Endodermal cell (in vitro differentiated cells): ENCODE results near the gene EPN2. TPM values are rescaled to one million over a fixed set of nuclear protein-coding genes. Genes with fewer than 3 reads are reported as not detected.

Experiments
- DNase-seq: peaks from one replicate; pipeline ENCODE4 v3.0.0-alpha.2; 2017
- H3K27ac ChIP-seq: 2 replicates; pipeline ENCODE4 v1.5.1; 2013; ENCODE audit warnings: mild to moderate bottlenecking, low read depth, low read length, moderate library complexity
- H3K27me3 ChIP-seq: 2 replicates; pipeline ENCODE4 v1.6.1; 2013; ENCODE audit warnings: mild to moderate bottlenecking, low read length, moderate library complexity; ENCODE audit not compliant: insufficient read depth, control insufficient read depth, poor library complexity, severe bottlenecking
- H3K36me3 ChIP-seq: 2 replicates; pipeline ENCODE4 v1.7.0; 2013; ENCODE audit warnings: mild to moderate bottlenecking, low read length, moderate library complexity; ENCODE audit not compliant: control insufficient read depth, insufficient read depth
- H3K4me1 ChIP-seq: one replicate; pipeline ENCODE4 v1.7.0; 2013; ENCODE audit warnings: low read length; ENCODE audit not compliant: control insufficient read depth, insufficient read depth
- H3K4me3 ChIP-seq: 2 replicates; pipeline ENCODE4 v1.5.1; 2013; ENCODE audit warnings: mild to moderate bottlenecking, low read length, moderate library complexity
- H3K9ac ChIP-seq: 2 replicates; pipeline ENCODE4 v1.6.1; 2013; ENCODE audit warnings: mild to moderate bottlenecking, low read length, moderate library complexity; ENCODE audit not compliant: poor library complexity, severe bottlenecking; ENCODE audit errors: extremely low read depth
- H3K9me3 ChIP-seq: 2 replicates; pipeline ENCODE4 v1.6.1; 2013; ENCODE audit warnings: mild to moderate bottlenecking, low read length, moderate library complexity; ENCODE audit not compliant: control insufficient read depth
- H3K27ac Mint-ChIP-seq: 2 replicates; pipeline ENCODE4 v1.8.0; 2020; ENCODE audit warnings: mixed read lengths
- H3K27me3 Mint-ChIP-seq: 2 replicates; pipeline ENCODE4 v1.8.0; 2021; ENCODE audit warnings: mild to moderate bottlenecking, mixed read lengths; ENCODE audit not compliant: insufficient read depth
- H3K36me3 Mint-ChIP-seq: 2 replicates; pipeline ENCODE4 v1.8.0; 2020; ENCODE audit warnings: low read depth, mixed read lengths
- H3K4me1 Mint-ChIP-seq: 2 replicates; pipeline ENCODE4 v1.8.0; 2020; ENCODE audit warnings: mixed read lengths
- H3K4me3 Mint-ChIP-seq: 2 replicates; pipeline ENCODE4 v1.8.0; 2020; ENCODE audit warnings: mild to moderate bottlenecking, moderate library complexity, mixed read lengths
- H3K9me3 Mint-ChIP-seq: 2 replicates; pipeline ENCODE4 v1.8.0; 2020; ENCODE audit warnings: mild to moderate bottlenecking, mixed read lengths
- CTCF ChIP-seq: fragments of 200-600 bp; sonication (generic); conservative IDR thresholded peaks from 2 replicates; pipeline ENCODE4 v1.5.0; 2021; ENCODE audit warnings: antibody characterized with exemption, mild to moderate bottlenecking
- whole genome bisulfite sequencing, 2 experiments: methylation state at CpG; one replicate each; pipeline versions ENCODE4 v1.1.5 to v1.1.7; 2013; ENCODE audit warnings: missing lambda C conversion rate in 2 of 2, mixed read lengths in 1 of 2; ENCODE audit not compliant: insufficient coverage in 1 of 2, insufficient read length in 1 of 2; 5-methylcytosine and 5-hydroxymethylcytosine counted together
- total RNA-seq, 2 donors: library from RNA; stranded (reverse); fragmentation: NEBNext Ultra II Directional in 1 of 2; extraction: Animal tissue kit (Norgen Biotek cat#: 25700) in 1 of 2; gene quantifications; 2 replicates in 1 of 2; 3 replicates in 1 of 2; pipeline ENCODE4 v1.2.1, GENCODE V29; 2021

Gene EPN2
- total RNA-seq, 2 donors from 2014 or later, result 46.0 to 50.9 TPM

GRCh38 chr17:19286751-19287341, 49.7 kb downstream of the EPN2 start:
- no peaks in the 10 kb centered on the region for H3K27me3 ChIP-seq
- H3K36me3 ChIP-seq, result peaks cover 32% of the 10 kb centered on the region
- H3K4me3 Mint-ChIP-seq, result no peak overlapping the region
- H3K9me3 ChIP-seq, result no peaks in the 10 kb centered on the region
- no peaks in the 10 kb centered on the region for H3K27me3 Mint-ChIP-seq
- no peak overlapping the region for H3K27ac ChIP-seq
- H3K4me1 Mint-ChIP-seq, result peaks cover 27% of the 10 kb centered on the region
- 71 to 84% methylated on average over 8 to 11 of the region's 11 CpGs for WGBS, 2 experiments
- H3K27ac Mint-ChIP-seq, result peak overlapping the region; percentile 40
- DNase-seq, result no peak
- H3K9me3 Mint-ChIP-seq, result no peaks in the 10 kb centered on the region
- H3K4me3 ChIP-seq, result no peak overlapping the region
- peaks cover 31% of the 10 kb centered on the region for H3K36me3 Mint-ChIP-seq
- TF ChIP-seq CTCF, result no peak
- H3K4me1 ChIP-seq, result no peaks in the 10 kb centered on the region
- no peak overlapping the region for H3K9ac ChIP-seq

GRCh38 chr17:19287651-19288050, 50.5 kb downstream of the EPN2 start:
- no peak overlapping the region for H3K4me3 ChIP-seq
- Mint-ChIP-seq H3K4me1 (peaks cover 24% of the 10 kb centered on the region), H3K4me3 (no peak overlapping the region), H3K27me3 (no peaks in the 10 kb centered on the region), H3K9me3 (no peaks in the 10 kb centered on the region), H3K36me3 (peaks cover 26% of the 10 kb centered on the region), H3K27ac (no peak overlapping the region)
- no peak for TF ChIP-seq CTCF
- H3K36me3 ChIP-seq, result peaks cover 30% of the 10 kb centered on the region
- no peaks in the 10 kb centered on the region for H3K9me3 ChIP-seq
- WGBS, 2 experiments, result 83 to 100% methylated on average over 2 of the region's 2 CpGs
- H3K27me3 ChIP-seq, result no peaks in the 10 kb centered on the region
- no peak overlapping the region for H3K9ac ChIP-seq
- no peaks in the 10 kb centered on the region for H3K4me1 ChIP-seq
- no peak overlapping the region for H3K27ac ChIP-seq
- no peak for DNase-seq

DNA sequence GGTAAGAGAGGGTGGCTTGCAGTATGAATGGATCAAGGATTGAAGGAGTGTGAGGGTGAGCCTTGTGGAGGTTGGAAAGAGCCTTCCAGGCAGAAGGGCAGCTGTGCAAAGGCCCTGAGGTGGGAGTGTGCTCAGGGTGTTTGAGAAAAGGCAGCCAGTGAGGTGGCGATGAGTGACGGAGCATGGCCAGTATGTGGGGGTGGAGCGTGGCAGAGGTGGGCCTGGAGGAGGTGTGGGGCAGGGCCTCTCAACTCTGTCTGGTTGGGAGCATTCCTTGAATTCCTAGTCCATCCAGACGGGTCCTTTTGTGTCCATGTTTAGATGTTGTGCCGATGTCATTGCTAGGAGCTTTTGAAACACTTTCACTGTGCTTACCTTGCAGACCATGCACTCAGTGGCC, 51.3 kb downstream of the EPN2 start:
- no peaks in the 10 kb centered on the region for H3K27me3 ChIP-seq
- H3K36me3 ChIP-seq, result peaks cover 22% of the 10 kb centered on the region
- 89 to 96% methylated on average over 3 to 5 of the region's 5 CpGs for WGBS, 2 experiments
- H3K27ac ChIP-seq, result peak overlapping the region; percentile 52
- Mint-ChIP-seq H3K27me3 (no peaks in the 10 kb centered on the region), H3K4me3 (no peak overlapping the region), H3K27ac (peak overlapping the region; percentile 93), H3K9me3 (no peaks in the 10 kb centered on the region), H3K36me3 (peaks cover 20% of the 10 kb centered on the region), H3K4me1 (peaks cover 24% of the 10 kb centered on the region)
- TF ChIP-seq CTCF, result no peak
- no peaks in the 10 kb centered on the region for H3K4me1 ChIP-seq
- no peak overlapping the region for H3K4me3 ChIP-seq
- no peaks in the 10 kb centered on the region for H3K9me3 ChIP-seq
- no peak overlapping the region for H3K9ac ChIP-seq
- DNase-seq, result peak; percentile 89
